IMR-90 (cell line): ENCODE results near the gene C15orf61. TPM values are rescaled to one million over a fixed set of nuclear protein-coding genes. Genes with fewer than 3 reads are reported as not detected.

Source experiments
- ATAC-seq: fragments of 200-7000 bp; cut with Tn5 transposase; 2 replicates; pipeline ENCODE4 v1.9.1; 2020; ENCODE audit warnings: low read depth, mild to moderate bottlenecking, moderate library complexity
- BruUV-seq: library from RNA; stranded (reverse); fragments of 400-500 nt; replicated peaks from 2 replicates; lab custom pipeline; 2021; lab: Mats Ljungman, UMichigan
- CTCF ChIA-PET: fragments of 300-600 bp; formaldehyde crosslinking; extraction: SDS; loops from one replicate; lab custom pipeline; 2021; ENCODE audit warnings: antibody characterized with exemption; lab: Yijun Ruan, JAX
- POLR2A ChIA-PET: fragments of 300-600 bp; sonication (Branson Sonifier 250); formaldehyde crosslinking; loops from one replicate; lab custom pipeline; 2022; ENCODE audit warnings: antibody characterized with exemption; ENCODE audit not compliant: unreplicated experiment; lab: Charles Lee
- DNase-seq: peaks from one replicate; pipeline ENCODE4 v3.0.0; 2013
- H2AFZ ChIP-seq: replicated peaks from 2 replicates; pipeline ENCODE3; 2013; ENCODE audit warnings: low read length, mild to moderate bottlenecking; ENCODE audit not compliant: poor library complexity
- H2AK5ac ChIP-seq: 2 replicates; pipeline ENCODE4 v1.6.1; 2013; ENCODE audit warnings: low read depth, low read length, inconsistent platforms
- H2AK9ac ChIP-seq: replicated peaks from 2 replicates; pipeline ENCODE3; 2013; ENCODE audit warnings: mild to moderate bottlenecking, low read depth, low read length, moderate library complexity; ENCODE audit not compliant: poor library complexity
- H2BK120ac ChIP-seq: 2 replicates; pipeline ENCODE4 v1.6.1; 2013; ENCODE audit warnings: low read depth, low read length, inconsistent platforms
- H2BK15ac ChIP-seq: 3 replicates; pipeline ENCODE4 v1.6.1; 2013; ENCODE audit warnings: low read depth, low read length, inconsistent platforms
- H2BK20ac ChIP-seq: 2 replicates; pipeline ENCODE4 v1.6.1; 2013; ENCODE audit warnings: low read depth, mild to moderate bottlenecking, inconsistent platforms, low read length, moderate library complexity
- H2BK5ac ChIP-seq: 2 replicates; pipeline ENCODE4 v1.6.1; 2013; ENCODE audit warnings: mild to moderate bottlenecking, low read depth, low read length, inconsistent platforms; ENCODE audit not compliant: poor library complexity, severe bottlenecking
- H3K14ac ChIP-seq: replicated peaks from 2 replicates; pipeline ENCODE4 v1.6.1; 2013; ENCODE audit warnings: low read depth, low read length, inconsistent platforms
- H3K18ac ChIP-seq: 2 replicates; pipeline ENCODE4 v1.6.1; 2013; ENCODE audit warnings: low read depth, low read length, control low read depth
- H3K23ac ChIP-seq: 2 replicates; pipeline ENCODE4 v1.6.1; 2013; ENCODE audit warnings: low read depth, low read length, inconsistent platforms
- H3K27ac ChIP-seq: 2 replicates; pipeline ENCODE4 v1.5.1; 2013; ENCODE audit warnings: mild to moderate bottlenecking, control low read depth, low read length; ENCODE audit not compliant: insufficient read depth
- H3K27me3 ChIP-seq: 2 replicates; pipeline ENCODE4 v1.6.1; 2013; ENCODE audit warnings: low read length; ENCODE audit not compliant: control insufficient read depth, insufficient read depth
- H3K36me3 ChIP-seq: 2 replicates; pipeline ENCODE4 v1.6.1; 2013; ENCODE audit warnings: low read length, mixed read lengths; ENCODE audit not compliant: control insufficient read depth, insufficient read depth
- H3K4ac ChIP-seq: 2 replicates; pipeline ENCODE4 v1.6.1; 2013; ENCODE audit warnings: low read depth, low read length, inconsistent platforms
- H3K4me1 ChIP-seq: 2 replicates; pipeline ENCODE4 v1.6.1; 2013; ENCODE audit warnings: low read length, mixed read lengths; ENCODE audit not compliant: control insufficient read depth, insufficient read depth
- H3K4me2 ChIP-seq: 2 replicates; pipeline ENCODE4 v1.6.1; 2013; ENCODE audit warnings: low read depth, mild to moderate bottlenecking, control low read depth, low read length, moderate library complexity
- H3K4me3 ChIP-seq: 2 replicates; pipeline ENCODE4 v1.5.1; 2013; ENCODE audit warnings: low read depth, mild to moderate bottlenecking, control low read depth, low read length, moderate library complexity; ENCODE audit not compliant: insufficient read depth
- H3K56ac ChIP-seq: 2 replicates; pipeline ENCODE4 v1.6.1; 2013; ENCODE audit warnings: low read length, inconsistent platforms; ENCODE audit not compliant: insufficient read depth; ENCODE audit errors: extremely low read depth
- H3K79me1 ChIP-seq, 2 experiments: 2 replicates each; pipeline ENCODE4 v1.6.1; 2013; ENCODE audit warnings: low read length in 2 of 2, inconsistent platforms in 1 of 2, low read depth in 1 of 2
- H3K9ac ChIP-seq: 2 replicates; pipeline ENCODE4 v1.6.1; 2013; ENCODE audit warnings: low read depth, low read length, control low read depth
- H3K9me1 ChIP-seq: 2 replicates; pipeline ENCODE4 v1.6.1; 2013; ENCODE audit warnings: low read length, inconsistent platforms; ENCODE audit not compliant: insufficient read depth
- H3K9me3 ChIP-seq: 2 replicates; pipeline ENCODE4 v1.6.1; 2013; ENCODE audit warnings: low read length; ENCODE audit not compliant: control insufficient read depth, insufficient read depth
- H4K20me1 ChIP-seq: 2 replicates; pipeline ENCODE4 v1.6.1; 2013; ENCODE audit warnings: low read length, inconsistent platforms; ENCODE audit not compliant: insufficient read depth
- H4K5ac ChIP-seq: 2 replicates; pipeline ENCODE4 v1.6.1; 2013; ENCODE audit warnings: mild to moderate bottlenecking, low read depth, low read length, control low read depth
- H4K8ac ChIP-seq, 2 experiments: 2 replicates each; pipeline ENCODE4 v1.6.1; 2013; ENCODE audit warnings: low read depth in 2 of 2, low read length in 2 of 2, control low read depth in 1 of 2, inconsistent platforms in 1 of 2
- H4K91ac ChIP-seq: 2 replicates; pipeline ENCODE4 v1.6.1; 2013; ENCODE audit warnings: low read depth, low read length, inconsistent platforms; ENCODE audit not compliant: insufficient read depth
- CEBPB ChIP-seq: IDR thresholded peaks from 2 replicates; pipeline ENCODE4 v1.6.1; 2012; ENCODE audit warnings: low read depth, low read length, improper control_type of control experiment
- MAFK ChIP-seq: IDR thresholded peaks from 2 replicates; pipeline ENCODE4 v1.6.1; 2012; ENCODE audit warnings: low read depth, low read length, improper control_type of control experiment
- MAZ ChIP-seq: IDR thresholded peaks from 2 replicates; pipeline ENCODE4 v1.6.1; 2012; ENCODE audit warnings: low read depth, mild to moderate bottlenecking, low read length, improper control_type of control experiment, moderate library complexity, borderline replicate concordance
- MXI1 ChIP-seq: IDR thresholded peaks from 2 replicates; pipeline ENCODE4 v1.6.1; 2012; ENCODE audit warnings: low read depth, mild to moderate bottlenecking, low read length, moderate library complexity, borderline replicate concordance
- RFX5 ChIP-seq: IDR thresholded peaks from 2 replicates; pipeline ENCODE4 v1.8.0; 2012; ENCODE audit warnings: low read depth, mild to moderate bottlenecking, low read length, moderate library complexity
- WGBS, 2 experiments: methylation state at CpG; one replicate each; pipeline versions ENCODE4 v1.1.5 to v1.1.7; 2013; ENCODE audit warnings: missing lambda C conversion rate in 2 of 2; ENCODE audit not compliant: insufficient read length in 1 of 2; ENCODE audit errors: extremely low coverage in 2 of 2; 5-methylcytosine and 5-hydroxymethylcytosine counted together
- dilution Hi-C: fragments of 300-500 bp; cut with HindIII; formaldehyde crosslinking; loops from one replicate; pipeline ENCODE4 v1.14.3; 2018; ENCODE audit warnings: low sequenced_read_pairs; ENCODE audit not compliant: unreplicated experiment
- in situ Hi-C: fragments of 300-500 bp; cut with MboI; formaldehyde crosslinking; loops from 3 replicates; pipeline ENCODE4 v1.14.3; 2019; ENCODE audit warnings: low sequenced_read_pairs, inconsistent platforms, mixed read lengths
- intact Hi-C: fragments of 100-400 bp; cut with micrococcal nuclease; formaldehyde crosslinking; loops from 2 replicates; pipeline ENCODE4 v1.10.0; 2022
- polyA plus RNA-seq, 3 experiments: library from polyadenylated mRNA; depleted of rRNA; stranded (reverse); fragments of >200 nt; gene quantifications; 2 replicates each; pipeline ENCODE4 v1.2.3, GENCODE V29; 2012; ENCODE audit warnings: low replicate concordance in 1 of 3
- total RNA-seq: library from RNA; depleted of rRNA; stranded (reverse); fragments of >200 nt; gene quantifications from 2 replicates; pipeline ENCODE4 v1.2.3, GENCODE V29; 2012

C15orf61 gene
- total and polyA plus RNA-seq, 2 of the 4 experiments (the other 2 are of a cell fraction): 1.4 to 2.5 TPM

DNA sequence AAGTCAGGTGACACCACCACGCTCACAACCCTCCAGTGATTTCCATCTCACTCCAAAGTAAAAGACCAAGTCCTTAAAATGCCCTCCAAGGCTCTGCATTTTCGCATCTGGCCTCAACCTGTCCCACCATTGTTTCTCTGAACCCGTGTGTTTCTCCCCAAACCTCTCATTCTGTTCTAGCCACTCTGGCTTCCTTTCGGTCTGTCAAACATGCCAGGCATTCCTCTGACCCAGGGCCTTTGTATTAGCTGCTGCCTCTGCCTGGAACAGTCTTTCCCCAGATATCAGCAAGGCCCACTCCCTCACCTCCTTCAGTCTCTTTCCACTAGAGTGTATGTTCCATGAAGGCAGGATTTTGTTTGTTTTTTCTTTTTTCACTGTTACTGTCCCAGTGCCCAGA is 37.6 kb downstream of the C15orf61 start:
- Histone ChIP-seq H3K23ac (no peak overlapping the region), H4K5ac (no peak overlapping the region), H2AK5ac (no peak overlapping the region), H2BK15ac (no peak overlapping the region), H3K14ac (no peak overlapping the region), H3K4ac (no peak overlapping the region), H3K4me2 (no peak overlapping the region), H3K79me1 (peaks cover 3 to 7% of the 10 kb centered on the region in 2 experiments), H2AK9ac (no peak overlapping the region), H2BK5ac (no peak overlapping the region), H3K4me3 (no peak overlapping the region), H4K8ac (no peak overlapping the region), H3K9me3 (no peaks in the 10 kb centered on the region), H3K36me3 (peaks cover 5% of the 10 kb centered on the region), H4K20me1 (no peaks in the 10 kb centered on the region), H3K18ac (no peak overlapping the region), H3K56ac (no peak overlapping the region), H3K4me1 (no peaks in the 10 kb centered on the region), H3K9me1 (no peaks in the 10 kb centered on the region), H2AFZ (no peak overlapping the region), H3K27ac (no peak overlapping the region), H3K27me3 (no peaks in the 10 kb centered on the region), H4K91ac (no peak overlapping the region), H3K9ac (no peak overlapping the region), H2BK20ac (no peak overlapping the region), H2BK120ac (no peak overlapping the region)
- intact Hi-C loops (no loop called here), in situ Hi-C loops (no loop called here), dilution Hi-C loops (no loop called here)
- ATAC-seq (no peak), DNase-seq (no peak)
- POLR2A ChIA-PET: no interaction called here
- CTCF ChIA-PET: interaction anchor here (0.7 kb wide), 1 partner anchor 34 kb away, joined by 3 read pairs; no protein-coding TSS in a partner anchor
- BruUV-seq: no TSS peak
- 88% methylated on average over 2 of the region's 4 CpGs; no CpG with 5 or more reads in 1 of the 2 experiments for WGBS, 2 experiments
- TF ChIP-seq RFX5 (no peak), MXI1 (no peak), CEBPB (no peak), MAFK (no peak), MAZ (no peak)
